GM12878 (cell line): ENCODE data around the gene SERPINI2. TPM values are rescaled to one million over a fixed set of nuclear protein-coding genes. Genes with fewer than 3 reads are reported as not detected.

ENCODE experiments used
- ATAC-seq: fragments of 200-7000 bp; cut with Tn5 transposase; 3 replicates; pipeline ENCODE4 v1.9.1; 2020; ENCODE audit warnings: mild to moderate bottlenecking, moderate library complexity
- BruUV-seq: library from RNA; stranded (reverse); fragments of 400-500 nt; replicated peaks from 2 replicates; lab custom pipeline; 2021; lab: Mats Ljungman, UMichigan
- CTCF ChIA-PET: fragments of 300-600 bp; sonication (Branson Sonifier 250); formaldehyde crosslinking; extraction: SDS; loops from one replicate; lab custom pipeline; 2021; ENCODE audit warnings: inconsistent platforms; lab: Yijun Ruan, JAX
- POLR2A ChIA-PET: fragments of 350-600 bp; formaldehyde crosslinking; extraction: SDS; loops from one replicate; lab custom pipeline; 2021; ENCODE audit warnings: inconsistent platforms; lab: Charles Lee
- RAD21 ChIA-PET: fragments of 300-600 bp; sonication (Branson Sonifier 250); formaldehyde crosslinking; loops from one replicate; lab custom pipeline; 2023; ENCODE audit warnings: antibody characterized with exemption; ENCODE audit not compliant: unreplicated experiment; lab: Charles Lee
- SMC1A ChIA-PET: fragments of 300-600 bp; sonication (Branson Sonifier 250); formaldehyde crosslinking; loops from one replicate; lab custom pipeline; 2023; ENCODE audit not compliant: unreplicated experiment, uncharacterized antibody; lab: Charles Lee
- DNase-seq: peaks from one replicate; pipeline ENCODE4 v3.0.0-alpha.2; 2011; ENCODE audit warnings: low read depth, low spot score
- FAIRE-seq: peaks from 3 replicates; lab custom pipeline; 2011; peaks lifted over from hg19 to GRCh38; lab: Jason Lieb, UNC
- H2AFZ ChIP-seq: 2 replicates; pipeline ENCODE4 v1.6.0; 2011; ENCODE audit warnings: low read depth, low read length, control low read depth; ENCODE audit not compliant: control insufficient read depth
- H3K27ac ChIP-seq: 2 replicates; pipeline ENCODE4 v1.5.1; 2011; ENCODE audit warnings: control low read depth; ENCODE audit not compliant: control insufficient read depth, insufficient read depth
- H3K27me3 ChIP-seq, 2 experiments: replicated peaks in 1 of 2; 2 replicates each; pipeline versions ENCODE4 v1.6.0 to v1.6.1; 2011; ENCODE audit warnings: low read length in 1 of 2; ENCODE audit not compliant: control insufficient read depth in 2 of 2, insufficient read depth in 2 of 2
- H3K36me3 ChIP-seq, 2 experiments: 2 replicates each; pipeline ENCODE4 v1.5.1; 2011; ENCODE audit warnings: low read length in 1 of 2; ENCODE audit not compliant: control insufficient read depth in 2 of 2, insufficient read depth in 2 of 2
- H3K4me1 ChIP-seq: 2 replicates; pipeline ENCODE4 v1.6.1; 2011; ENCODE audit warnings: mild to moderate bottlenecking, low read length, moderate library complexity, mixed read lengths; ENCODE audit not compliant: control insufficient read depth, insufficient read depth
- H3K4me2 ChIP-seq: 2 replicates; pipeline ENCODE4 v1.6.0; 2011; ENCODE audit warnings: control low read depth; ENCODE audit not compliant: control insufficient read depth, insufficient read depth
- H3K4me3 ChIP-seq: fragments of 200-600 bp; sonication (generic); 2 replicates; pipeline ENCODE4 v1.5.1; 2016
- H3K79me2 ChIP-seq: 2 replicates; pipeline ENCODE4 v1.6.0; 2011; ENCODE audit warnings: low read length; ENCODE audit not compliant: control insufficient read depth, insufficient read depth
- H3K9ac ChIP-seq: 2 replicates; pipeline ENCODE4 v1.8.0; 2011; ENCODE audit warnings: low read length, control low read depth, mixed read lengths; ENCODE audit not compliant: control insufficient read depth, insufficient read depth
- H3K9me3 ChIP-seq: replicated peaks from 3 replicates; pipeline ENCODE4 v1.5.1; 2011; ENCODE audit warnings: mild to moderate bottlenecking, low read length; ENCODE audit not compliant: control insufficient read depth, insufficient read depth
- H4K20me1 ChIP-seq: 2 replicates; pipeline ENCODE4 v1.6.0; 2011; ENCODE audit not compliant: control insufficient read depth, insufficient read depth
- BACH1 ChIP-seq: fragments of 450-650 bp; IDR thresholded peaks from 2 replicates; pipeline ENCODE4 v1.6.1; 2017; ENCODE audit warnings: mild to moderate bottlenecking, borderline replicate concordance
- CEBPB ChIP-seq, 2 experiments: fragments of 150-350 bp in 1 of 2; IDR thresholded peaks; 2 replicates each; pipeline ENCODE4 v1.6.1; 2012 to 2014; ENCODE audit warnings: low read depth in 2 of 2, low read length in 2 of 2, borderline replicate concordance in 1 of 2, inconsistent platforms in 1 of 2
- CUX1 ChIP-seq: IDR thresholded peaks from 2 replicates; pipeline ENCODE4 v1.6.1; 2012; ENCODE audit warnings: improper control_type of control experiment, low read depth, low read length; ENCODE audit not compliant: insufficient replicate concordance
- HDAC2 ChIP-seq: fragments of 200-600 bp; sonication (generic); IDR thresholded peaks from 2 replicates; pipeline ENCODE4 v1.6.1; 2017
- IRF4 ChIP-seq: IDR thresholded peaks from 2 replicates; pipeline ENCODE4 v1.6.1; 2011; ENCODE audit warnings: low read depth, low read length
- IRF5 ChIP-seq: fragments of 450-650 bp; IDR thresholded peaks from 2 replicates; pipeline ENCODE4 v1.6.1; 2017; ENCODE audit warnings: borderline replicate concordance
- KAT2A ChIP-seq: conservative IDR thresholded peaks from 2 replicates; pipeline ENCODE4 v1.6.1; 2011; ENCODE audit warnings: low read depth, low read length; ENCODE audit not compliant: control insufficient read depth
- MEF2A ChIP-seq: IDR thresholded peaks from 2 replicates; pipeline ENCODE4 v1.6.1; 2011; ENCODE audit warnings: low read depth, mild to moderate bottlenecking, low read length, moderate library complexity; ENCODE audit not compliant: insufficient read depth
- MEF2B ChIP-seq: fragments of 450-650 bp; IDR thresholded peaks from 2 replicates; pipeline ENCODE4 v1.6.1; 2018; ENCODE audit warnings: mild to moderate bottlenecking, moderate library complexity; ENCODE audit not compliant: partially characterized antibody, poor library complexity, severe bottlenecking
- NFYA ChIP-seq: IDR thresholded peaks from 2 replicates; pipeline ENCODE4 v1.6.1; 2011; ENCODE audit warnings: low read depth, mild to moderate bottlenecking, low read length, improper control_type of control experiment, borderline replicate concordance
- PAX5 ChIP-seq: IDR thresholded peaks from 2 replicates; pipeline ENCODE4 v1.6.1; 2011; ENCODE audit warnings: low read depth, low read length, borderline replicate concordance
- POLR2A ChIP-seq: IDR thresholded peaks from 2 replicates; pipeline ENCODE4 v1.6.1; 2011; ENCODE audit warnings: low read depth, mild to moderate bottlenecking, low read length
- RB1 ChIP-seq: fragments of 450-650 bp; formaldehyde crosslinking; IDR thresholded peaks from 2 replicates; pipeline ENCODE4 v1.6.1; 2017; ENCODE audit warnings: mild to moderate bottlenecking, borderline replicate concordance
- RFX5 ChIP-seq: IDR thresholded peaks from 2 replicates; pipeline ENCODE4 v1.6.1; 2011; ENCODE audit warnings: low read depth, low read length, improper control_type of control experiment
- SIX5 ChIP-seq: IDR thresholded peaks from 2 replicates; pipeline ENCODE4 v1.6.1; 2011; ENCODE audit warnings: mild to moderate bottlenecking, low read depth, low read length, moderate library complexity; ENCODE audit not compliant: severe bottlenecking
- SKIL ChIP-seq: fragments of 450-650 bp; IDR thresholded peaks from 2 replicates; pipeline ENCODE4 v1.6.1; 2017; ENCODE audit warnings: mild to moderate bottlenecking, low read depth, inconsistent platforms; ENCODE audit not compliant: poor library complexity, severe bottlenecking
- ZBED1 ChIP-seq: IDR thresholded peaks from 2 replicates; pipeline ENCODE4 v1.6.1; 2016; ENCODE audit warnings: borderline replicate concordance
- ZNF384 ChIP-seq: IDR thresholded peaks from 2 replicates; pipeline ENCODE4 v1.6.1; 2012; ENCODE audit warnings: low read depth, mild to moderate bottlenecking, low read length, improper control_type of control experiment, borderline replicate concordance
- ZSCAN29 ChIP-seq: fragments of 450-650 bp; IDR thresholded peaks from 2 replicates; pipeline ENCODE4 v1.6.1; 2017; ENCODE audit warnings: mild to moderate bottlenecking, moderate library complexity
- in situ Hi-C: fragments of 300-500 bp; cut with MboI; formaldehyde crosslinking; loops from 9 replicates; pipeline ENCODE4 v1.14.3; 2018; ENCODE audit warnings: mixed read lengths
- intact Hi-C: fragments of 100-400 bp; cut with micrococcal nuclease; formaldehyde crosslinking; loops from one replicate; pipeline ENCODE4 v1.14.2; 2022; ENCODE audit not compliant: unreplicated experiment
- polyA plus RNA-seq, 11 experiments: library from polyadenylated mRNA; depleted of rRNA in 4 of 11; unstranded in 6 of 11; stranded (reverse) in 5 of 11; fragments of >200 nt; fragmentation: Nextera tagmentation in 4 of 11; fragmentation: Illumina TruSeq in 1 of 11; extraction: Ambion mirVana in 4 of 11; extraction: Trizol in 1 of 11; gene quantifications; 1 replicate in 1 of 11; 2 replicates in 10 of 11; pipeline versions ENCODE4 v1.2.1 to v1.2.3, GENCODE V29; 2011 to 2016; ENCODE audit warnings: inconsistent platforms in 2 of 11, missing spikeins in 2 of 11, low read depth in 1 of 11
- total RNA-seq, 4 experiments: library from RNA; depleted of rRNA in 3 of 4; stranded (reverse); fragments of >200 nt in 3 of 4; fragmentation: Illumina TruSeq in 1 of 4; extraction: Trizol in 1 of 4; gene quantifications; 2 replicates each; pipeline versions ENCODE4 v1.2.1 to v1.2.3, GENCODE V29; 2013 to 2021

SERPINI2 gene
- total and polyA plus RNA-seq, 10 of the 15 experiments (the other 5 are each of a cell fraction or from before 2014, with no cell fraction given): 0.33 TPM; not detected in 9

- BruUV-seq: no TSS peak
- ChIA-PET RAD21 (no interaction called here), CTCF (no interaction called here), POLR2A (no interaction called here), SMC1A (no interaction called here)
- Histone ChIP-seq H3K36me3 (no peaks in the 10 kb centered on the region), H2AFZ (no peak overlapping the region), H3K4me3 (no peak overlapping the region), H3K4me1 (no peaks in the 10 kb centered on the region), H4K20me1 (no peaks in the 10 kb centered on the region), H3K4me2 (no peak overlapping the region), H3K27me3 (no peaks in the 10 kb centered on the region), H3K27ac (no peak overlapping the region), H3K9ac (no peak overlapping the region), H3K9me3 (no peaks in the 10 kb centered on the region), H3K79me2 (no peaks in the 10 kb centered on the region)
- ATAC-seq: no peak
- no peak for DNase-seq
- no peak for FAIRE-seq
- in situ Hi-C loops: no loop called here
- TF ChIP-seq RFX5 (no peak), NFYA (no peak), PAX5 (no peak), BACH1 (no peak), KAT2A (no peak), ZSCAN29 (no peak), POLR2A (no peak), ZBED1 (no peak), CEBPB (IDR thresholded peaks at IDR 0.05; ENCODE audit: borderline replicate concordance in 1 of 2, low read depth in 2 of 2, low read length in 2 of 2) (no peak), IRF4 (no peak), SKIL (no peak), IRF5 (no peak), HDAC2 (no peak), ZNF384 (no peak), MEF2B (no peak), RB1 (no peak), SIX5 (no peak), CUX1 (no peak), MEF2A (no peak)
- intact Hi-C loops: no loop called here
These were observed 47.1 kb upstream of the SERPINI2 start for GRCh38 chr3:167521006-167521355.
